ENCODE measurements around the gene OR6T1. TPM values are rescaled to one million over a fixed set of nuclear protein-coding genes. Genes with fewer than 3 reads are reported as not detected.

The OR6T1 gene, protein sequence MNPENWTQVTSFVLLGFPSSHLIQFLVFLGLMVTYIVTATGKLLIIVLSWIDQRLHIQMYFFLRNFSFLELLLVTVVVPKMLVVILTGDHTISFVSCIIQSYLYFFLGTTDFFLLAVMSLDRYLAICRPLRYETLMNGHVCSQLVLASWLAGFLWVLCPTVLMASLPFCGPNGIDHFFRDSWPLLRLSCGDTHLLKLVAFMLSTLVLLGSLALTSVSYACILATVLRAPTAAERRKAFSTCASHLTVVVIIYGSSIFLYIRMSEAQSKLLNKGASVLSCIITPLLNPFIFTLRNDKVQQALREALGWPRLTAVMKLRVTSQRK
- polyA plus RNA-seq (2011; rRNA removed) (not detected in 2 replicates), polyA minus RNA-seq (2011; rRNA and poly(A)+ RNA removed) (not detected in 2 replicates)

DNA sequence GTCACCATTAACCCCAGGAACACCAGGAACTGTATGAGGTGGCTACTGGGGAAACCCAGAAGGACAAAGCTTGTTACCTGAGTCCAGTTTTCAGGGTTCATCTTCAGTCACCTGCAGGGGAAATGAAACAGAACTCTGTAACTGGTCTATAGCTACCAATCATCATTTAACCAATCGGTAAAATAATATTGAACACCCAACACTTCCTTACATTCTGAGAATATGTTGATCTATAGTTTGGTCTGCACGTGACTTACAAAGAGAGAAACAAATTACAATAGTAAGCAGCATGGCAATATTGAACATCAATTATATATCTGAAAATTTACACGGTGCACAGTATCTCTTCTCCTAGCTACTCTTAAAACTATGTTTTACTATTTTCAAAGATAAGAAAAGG lies at the start of gene OR6T1:
Gene OR6T1 (minus strand): TSS at position 101 of the 400 bp plus-strand sequence. CDS start 0 bp downstream, at position 101.
- Histone ChIP-seq H3K27me3 (ENCODE audit: control insufficient read depth, insufficient read depth, low read length) (no peaks in the 10 kb centered on the region), H3K4me3 (ENCODE audit: low read depth, low read length) (no peak within 1 kb of the TSS), H3K36me3 (ENCODE audit: control insufficient read depth, insufficient read depth, low read length) (no peaks in the 10 kb centered on the region)
- TF ChIP-seq, protein P1, sequence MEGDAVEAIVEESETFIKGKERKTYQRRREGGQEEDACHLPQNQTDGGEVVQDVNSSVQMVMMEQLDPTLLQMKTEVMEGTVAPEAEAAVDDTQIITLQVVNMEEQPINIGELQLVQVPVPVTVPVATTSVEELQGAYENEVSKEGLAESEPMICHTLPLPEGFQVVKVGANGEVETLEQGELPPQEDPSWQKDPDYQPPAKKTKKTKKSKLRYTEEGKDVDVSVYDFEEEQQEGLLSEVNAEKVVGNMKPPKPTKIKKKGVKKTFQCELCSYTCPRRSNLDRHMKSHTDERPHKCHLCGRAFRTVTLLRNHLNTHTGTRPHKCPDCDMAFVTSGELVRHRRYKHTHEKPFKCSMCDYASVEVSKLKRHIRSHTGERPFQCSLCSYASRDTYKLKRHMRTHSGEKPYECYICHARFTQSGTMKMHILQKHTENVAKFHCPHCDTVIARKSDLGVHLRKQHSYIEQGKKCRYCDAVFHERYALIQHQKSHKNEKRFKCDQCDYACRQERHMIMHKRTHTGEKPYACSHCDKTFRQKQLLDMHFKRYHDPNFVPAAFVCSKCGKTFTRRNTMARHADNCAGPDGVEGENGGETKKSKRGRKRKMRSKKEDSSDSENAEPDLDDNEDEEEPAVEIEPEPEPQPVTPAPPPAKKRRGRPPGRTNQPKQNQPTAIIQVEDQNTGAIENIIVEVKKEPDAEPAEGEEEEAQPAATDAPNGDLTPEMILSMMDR (IDR thresholded peaks at IDR 0.05; ENCODE audit: insufficient read depth, low read depth, low read length): no peak
- DNase-seq (ENCODE audit: low read depth): no peak
- CTCF ChIA-PET: no interaction called here
- POLR2A ChIA-PET: no interaction called here

DNA sequence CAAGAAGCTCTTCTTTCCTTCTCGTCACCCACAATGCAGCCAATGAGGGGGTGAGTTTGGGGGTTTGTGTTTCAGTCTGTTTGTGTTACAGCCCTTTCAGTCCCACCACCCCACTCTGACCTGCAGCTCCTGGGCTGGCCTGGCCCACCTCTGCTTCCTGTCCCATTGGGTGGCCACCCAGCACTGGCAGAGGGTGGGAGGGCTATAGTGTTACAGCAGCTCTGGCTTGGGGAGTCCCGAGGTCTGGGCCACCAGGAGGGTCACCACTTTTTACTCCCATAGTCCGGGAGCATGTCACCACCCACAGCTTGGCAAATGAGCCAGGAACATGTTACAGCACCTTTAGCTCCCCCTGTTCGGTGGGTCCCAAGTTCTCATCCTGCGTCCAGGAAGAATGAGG lies 35.7 kb upstream of the OR6T1 start:
- CTCF ChIA-PET: no interaction called here
- H3K36me3 ChIP-seq (ENCODE audit: control insufficient read depth, insufficient read depth, low read length): no peaks in the 10 kb centered on the region
- DNase-seq (ENCODE audit: low read depth): no peak
- no peaks in the 10 kb centered on the region for H3K27me3 ChIP-seq (ENCODE audit: control insufficient read depth, insufficient read depth, low read length)
- POLR2A ChIA-PET: no interaction called here
- no peak overlapping the region for H3K4me3 ChIP-seq (ENCODE audit: low read depth, low read length)
- TF ChIP-seq, protein P1 (IDR thresholded peaks at IDR 0.05; ENCODE audit: insufficient read depth, low read depth, low read length): no peak

DNA sequence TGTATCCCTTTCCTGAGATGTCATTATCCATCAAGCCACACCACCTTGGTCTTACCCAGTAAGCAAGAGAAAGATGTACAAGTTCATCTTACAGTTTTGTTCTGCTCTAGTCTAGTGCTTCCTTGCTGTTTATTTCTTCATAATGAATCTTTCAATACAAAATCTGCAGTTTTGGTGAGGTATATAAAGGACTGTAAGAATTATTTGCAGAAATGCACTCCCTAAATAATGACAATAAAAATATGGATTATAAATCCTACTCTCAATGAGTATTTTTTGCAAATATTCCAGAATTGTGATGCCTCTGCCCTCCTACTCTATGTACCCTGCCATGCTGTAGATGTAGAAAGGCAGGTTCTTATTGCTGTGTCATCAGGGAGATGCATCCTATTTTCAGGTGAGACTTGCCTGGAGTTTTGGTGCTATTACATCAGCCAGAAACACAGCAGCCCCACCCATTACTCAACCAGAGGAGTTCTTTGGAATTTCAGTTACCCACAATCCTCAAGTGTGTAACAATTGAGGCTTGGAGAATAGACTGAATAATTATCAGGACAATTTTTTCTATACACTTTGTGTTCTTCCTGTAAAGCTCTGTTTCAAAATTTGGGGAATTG lies 34.2 kb upstream of the OR6T1 start, which contains the start of gene OR10S1:
Gene OR10S1 (minus strand): TSS at position 51 of the 617 bp plus-strand sequence. CDS start 117 bp downstream, outside the sequence.
- H3K4me3 ChIP-seq (ENCODE audit: low read depth, low read length): no peak within 1 kb of the TSS
- no peak for DNase-seq (ENCODE audit: low read depth)
- no peaks in the 10 kb centered on the region for H3K36me3 ChIP-seq (ENCODE audit: control insufficient read depth, insufficient read depth, low read length)
- ChIA-PET CTCF (no interaction called here), POLR2A (no interaction called here)
- TF ChIP-seq, protein P1 (IDR thresholded peaks at IDR 0.05; ENCODE audit: insufficient read depth, low read depth, low read length): no peak
- no peaks in the 10 kb centered on the region for H3K27me3 ChIP-seq (ENCODE audit: control insufficient read depth, insufficient read depth, low read length)

DNA sequence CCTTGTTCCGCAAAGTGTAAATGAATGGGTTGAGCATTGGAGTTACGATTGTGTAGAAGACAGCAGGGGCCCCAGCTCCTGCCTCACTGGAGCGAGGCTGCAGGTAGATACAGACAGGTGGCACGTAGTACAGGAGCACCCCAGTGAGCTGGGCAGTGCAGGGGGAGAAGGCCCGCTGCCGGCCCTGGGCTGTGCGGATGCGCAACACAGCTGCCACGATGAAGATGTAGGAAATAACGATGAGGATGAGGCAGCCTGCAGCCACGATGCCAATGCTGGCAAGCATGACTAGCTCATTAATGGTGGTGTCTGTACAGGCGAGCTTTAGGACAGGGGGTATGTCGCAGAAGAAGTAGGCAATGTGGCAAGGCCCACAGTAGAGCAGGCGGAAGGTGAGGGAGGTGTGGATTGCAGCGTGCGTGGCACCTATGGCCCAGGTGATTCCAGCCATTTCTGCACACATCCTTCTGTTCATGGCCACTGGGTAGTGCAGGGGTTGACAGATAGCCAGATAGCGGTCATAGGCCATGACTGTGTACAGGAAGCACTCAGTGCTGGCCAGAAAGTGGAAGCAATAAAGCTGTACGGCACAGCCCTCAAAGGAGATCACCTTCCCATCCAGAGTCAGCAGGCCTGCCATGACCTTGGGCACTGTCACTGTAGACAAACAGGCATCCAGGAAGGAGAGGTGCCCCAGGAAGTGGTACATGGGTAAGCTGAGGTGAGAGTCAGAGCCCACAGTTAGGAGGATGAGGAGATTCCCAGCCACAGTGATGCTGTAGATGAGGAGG lies 33.3 kb upstream of the OR6T1 start:
- H3K27me3 ChIP-seq (ENCODE audit: control insufficient read depth, insufficient read depth, low read length): no peaks in the 10 kb centered on the region
- ChIA-PET POLR2A (no interaction called here), CTCF (no interaction called here)
- no peaks in the 10 kb centered on the region for H3K36me3 ChIP-seq (ENCODE audit: control insufficient read depth, insufficient read depth, low read length)
- DNase-seq (ENCODE audit: low read depth): no peak
- TF ChIP-seq, protein P1 (IDR thresholded peaks at IDR 0.05; ENCODE audit: insufficient read depth, low read depth, low read length): no peak
- no peak overlapping the region for H3K4me3 ChIP-seq (ENCODE audit: low read depth, low read length)

DNA sequence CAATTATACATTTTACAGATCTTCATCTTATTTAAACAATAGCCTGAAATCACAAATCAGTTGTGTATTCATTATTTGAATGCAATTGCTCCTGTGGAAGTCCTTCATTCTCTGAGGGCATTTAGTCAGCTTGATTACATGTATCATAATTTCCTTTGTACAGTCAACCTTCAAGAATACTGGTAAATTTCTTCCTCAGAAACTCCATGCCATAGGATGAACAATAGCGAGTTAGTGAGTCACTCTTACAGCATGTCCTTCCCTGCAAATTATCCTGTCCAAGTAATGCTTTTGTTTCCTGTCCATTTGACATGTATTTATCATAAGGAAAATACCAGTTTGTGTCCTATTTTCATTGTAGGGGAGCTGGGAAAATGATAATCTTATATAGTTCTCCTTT lies 30.2 kb upstream of the OR6T1 start:
- DNase-seq (ENCODE audit: low read depth): peak; percentile 17
- no peak overlapping the region for H3K4me3 ChIP-seq (ENCODE audit: low read depth, low read length)
- POLR2A ChIA-PET: no interaction called here
- CTCF ChIA-PET: no interaction called here
- H3K36me3 ChIP-seq (ENCODE audit: control insufficient read depth, insufficient read depth, low read length): no peaks in the 10 kb centered on the region
- no peaks in the 10 kb centered on the region for H3K27me3 ChIP-seq (ENCODE audit: control insufficient read depth, insufficient read depth, low read length)
- TF ChIP-seq, protein P1 (IDR thresholded peaks at IDR 0.05; ENCODE audit: insufficient read depth, low read depth, low read length): no peak

Data from BJ (cell line).